IPS-18a (cell line): ENCODE measurements around the gene OR2AG1.

Experiments
- H3K27ac ChIP-seq: one replicate; pipeline ENCODE4 v1.5.1; 2013; ENCODE audit warnings: low read length
- H3K27me3 ChIP-seq: one replicate; pipeline ENCODE4 v1.6.1; 2013; ENCODE audit warnings: mild to moderate bottlenecking, low read length; ENCODE audit not compliant: control insufficient read depth, insufficient read depth
- H3K36me3 ChIP-seq: one replicate; pipeline ENCODE4 v1.6.1; 2013; ENCODE audit warnings: low read depth, low read length; ENCODE audit not compliant: control insufficient read depth
- H3K4me1 ChIP-seq: one replicate; pipeline ENCODE4 v1.6.1; 2013; ENCODE audit warnings: low read depth, low read length; ENCODE audit not compliant: control insufficient read depth
- H3K4me3 ChIP-seq: one replicate; pipeline ENCODE4 v1.5.1; 2013; ENCODE audit warnings: low read length
- H3K9ac ChIP-seq: one replicate; pipeline ENCODE4 v1.6.1; 2013; ENCODE audit warnings: mild to moderate bottlenecking, low read length, moderate library complexity
- H3K9me3 ChIP-seq: one replicate; pipeline ENCODE4 v1.6.1; 2013; ENCODE audit warnings: low read depth, low read length; ENCODE audit not compliant: control insufficient read depth

Gene OR2AG1

DNA sequence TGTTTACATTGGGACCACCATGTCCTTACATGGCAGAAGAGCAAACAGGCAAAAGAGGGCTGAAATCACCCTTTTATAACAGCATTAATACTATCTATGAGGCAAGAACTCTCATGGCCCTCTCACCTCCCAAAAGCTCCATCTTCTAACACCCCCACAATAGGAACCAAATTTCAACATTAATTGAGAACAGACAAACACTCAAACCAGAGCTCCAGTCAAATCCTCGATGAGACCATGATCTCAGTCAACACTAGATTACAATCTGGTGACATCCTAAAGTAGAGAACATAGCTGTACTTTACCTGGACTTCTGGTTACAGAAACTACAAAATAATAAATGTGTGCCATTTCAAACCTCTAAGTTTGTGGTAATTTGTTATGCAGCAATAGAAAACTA lies 36.2 kb upstream of the OR2AG1 start:
- Histone ChIP-seq H3K4me3 (no peak overlapping the region), H3K36me3 (no peaks in the 10 kb centered on the region), H3K9me3 (no peaks in the 10 kb centered on the region), H3K27me3 (no peaks in the 10 kb centered on the region), H3K27ac (no peak overlapping the region), H3K9ac (no peak overlapping the region), H3K4me1 (no peaks in the 10 kb centered on the region)

DNA sequence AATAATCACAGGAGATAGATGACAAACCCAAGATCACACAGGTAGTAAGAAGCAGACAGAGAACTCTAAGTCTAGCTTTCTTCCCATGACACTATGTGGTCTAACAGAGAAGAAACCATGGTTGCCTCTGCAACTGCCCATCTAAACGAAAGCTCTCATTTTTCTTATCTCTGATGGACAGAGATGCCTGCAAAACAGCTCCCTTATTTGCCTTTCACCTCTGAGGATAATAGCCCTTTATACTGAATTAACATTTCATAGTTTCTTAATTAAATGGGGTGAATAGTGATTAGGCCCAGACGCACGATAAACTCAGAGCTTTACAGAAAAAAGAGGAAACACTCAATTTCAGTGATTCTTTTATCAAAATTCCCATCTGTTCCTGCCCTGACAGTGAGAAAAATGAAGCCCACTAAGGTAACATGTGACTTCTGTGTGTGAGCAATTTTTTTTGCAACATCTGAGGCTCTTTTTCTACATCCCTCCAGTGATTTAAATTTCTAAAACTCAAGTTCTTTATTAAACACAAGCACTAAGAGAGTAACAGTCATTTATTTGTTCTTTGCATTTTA lies 35.6 kb upstream of the OR2AG1 start:
- Histone ChIP-seq H3K9ac (no peak overlapping the region), H3K4me3 (no peak overlapping the region), H3K4me1 (no peaks in the 10 kb centered on the region), H3K36me3 (no peaks in the 10 kb centered on the region), H3K9me3 (no peaks in the 10 kb centered on the region), H3K27ac (no peak overlapping the region), H3K27me3 (no peaks in the 10 kb centered on the region)

GRCh38 chr11:6755303-6755952 lies 27.4 kb upstream of the OR2AG1 start:
- Histone ChIP-seq H3K36me3 (no peaks in the 10 kb centered on the region), H3K4me3 (no peak overlapping the region), H3K9me3 (no peaks in the 10 kb centered on the region), H3K9ac (no peak overlapping the region), H3K27me3 (no peaks in the 10 kb centered on the region), H3K4me1 (no peaks in the 10 kb centered on the region), H3K27ac (no peak overlapping the region)

DNA sequence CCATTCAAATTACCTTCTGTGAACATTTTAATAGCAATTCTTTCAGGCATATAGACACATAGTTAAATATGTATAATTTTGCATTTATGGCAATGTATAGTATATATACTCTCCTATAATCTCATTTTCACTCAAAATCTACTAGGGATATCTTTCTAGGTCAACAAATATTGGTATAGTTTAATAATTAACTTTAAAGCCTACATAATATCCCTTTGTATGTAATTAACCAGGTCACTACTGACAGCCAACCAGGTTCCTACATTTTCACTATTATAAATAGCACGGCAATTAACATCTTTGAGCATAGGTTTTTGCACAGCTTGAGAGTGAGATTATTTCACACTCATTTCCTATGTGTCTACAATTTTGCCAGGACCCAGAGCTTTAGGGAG lies 26.9 kb upstream of the OR2AG1 start:
- Histone ChIP-seq H3K9me3 (no peaks in the 10 kb centered on the region), H3K36me3 (no peaks in the 10 kb centered on the region), H3K27ac (no peak overlapping the region), H3K4me1 (no peaks in the 10 kb centered on the region), H3K27me3 (no peaks in the 10 kb centered on the region), H3K9ac (no peak overlapping the region), H3K4me3 (no peak overlapping the region)

DNA sequence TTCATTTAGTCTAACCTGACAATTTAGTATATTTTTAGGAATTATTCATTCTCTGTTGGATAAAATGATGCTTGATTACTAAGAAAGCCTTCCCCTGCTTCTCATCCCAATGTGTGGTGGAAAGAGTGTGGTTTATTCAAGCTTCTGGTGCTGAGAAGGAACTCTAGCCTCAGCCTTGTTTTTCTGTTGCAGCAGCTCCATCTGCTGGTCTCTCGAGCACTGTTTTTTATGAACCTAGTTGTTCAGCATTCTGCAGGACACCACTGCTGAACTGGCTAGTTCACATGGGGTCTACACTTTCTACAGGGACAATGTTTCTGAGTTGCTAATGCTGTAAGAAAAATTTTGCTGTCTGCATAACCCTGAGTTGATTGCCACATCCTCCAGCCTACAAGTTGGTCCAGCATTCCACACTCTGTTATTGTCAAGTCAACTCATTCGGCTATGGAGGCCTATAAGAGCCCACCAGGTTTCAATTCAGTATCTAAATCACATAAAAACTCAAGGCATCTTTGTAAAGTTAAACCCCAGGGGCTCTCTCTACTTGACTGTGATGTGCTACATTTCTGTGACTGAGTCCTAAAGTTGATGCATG lies 25.4 kb upstream of the OR2AG1 start:
- H3K4me3 ChIP-seq, result no peak overlapping the region
- H3K4me1 ChIP-seq, result no peaks in the 10 kb centered on the region
- no peaks in the 10 kb centered on the region for H3K9me3 ChIP-seq
- H3K27me3 ChIP-seq, result no peaks in the 10 kb centered on the region
- no peak overlapping the region for H3K27ac ChIP-seq
- H3K9ac ChIP-seq, result no peak overlapping the region
- H3K36me3 ChIP-seq, result no peaks in the 10 kb centered on the region

DNA sequence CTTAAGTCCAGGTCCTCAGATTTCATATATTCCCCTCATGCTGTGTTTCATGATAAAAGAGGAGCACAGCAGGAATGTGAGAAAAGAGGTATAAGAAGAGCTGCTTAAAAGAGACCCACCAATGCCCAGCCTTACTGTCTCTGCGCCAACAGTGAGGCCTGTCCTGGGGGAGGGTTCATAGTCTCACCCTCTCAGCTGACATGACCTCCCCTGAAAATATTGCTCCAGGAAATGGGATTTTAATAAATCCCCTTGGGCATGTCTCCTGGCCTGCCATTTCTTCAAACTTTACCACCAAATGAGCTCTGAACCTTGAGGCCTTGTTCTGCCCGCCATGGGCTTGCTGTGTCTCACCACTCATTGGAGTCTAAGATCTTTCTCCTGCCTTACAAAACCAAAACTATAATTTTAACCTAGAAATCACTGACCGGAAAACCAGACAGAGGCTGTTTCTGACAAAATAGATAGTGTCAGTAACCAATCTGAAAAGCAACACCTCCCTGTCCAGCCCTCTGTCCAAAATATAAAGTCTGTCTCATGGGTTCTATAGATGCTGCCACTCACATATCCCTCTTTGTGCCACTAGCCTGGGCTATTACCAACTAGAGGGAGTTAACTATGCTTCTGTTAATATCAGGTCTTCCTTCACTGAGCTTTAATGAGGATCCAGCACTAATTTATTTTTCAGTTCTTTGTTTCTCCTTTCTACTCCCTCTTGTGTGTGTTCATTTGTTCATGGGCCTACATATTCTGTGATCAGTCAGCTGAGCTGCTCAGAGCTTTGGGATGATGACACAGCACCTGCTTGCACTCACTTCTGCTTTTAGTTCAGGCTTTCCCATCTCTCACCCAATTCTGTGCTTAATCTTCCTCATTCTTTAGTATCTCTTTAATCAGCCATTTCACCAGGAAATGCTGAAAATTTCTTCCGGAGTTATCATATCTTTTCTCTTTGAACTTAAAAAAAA lies 10.6 kb upstream of the OR2AG1 start, which contains the start of gene OR2AG2:
Gene OR2AG2 (minus strand): TSS at position 51 of the 968 bp plus-strand sequence. CDS start 3,019 bp downstream, outside the sequence.
- Histone ChIP-seq H3K9ac (no peak within 1 kb of the TSS), H3K27ac (no peak within 1 kb of the TSS), H3K9me3 (no peaks in the 10 kb centered on the region), H3K4me1 (no peaks in the 10 kb centered on the region), H3K36me3 (no peaks in the 10 kb centered on the region), H3K27me3 (no peaks in the 10 kb centered on the region), H3K4me3 (no peak within 1 kb of the TSS)

DNA sequence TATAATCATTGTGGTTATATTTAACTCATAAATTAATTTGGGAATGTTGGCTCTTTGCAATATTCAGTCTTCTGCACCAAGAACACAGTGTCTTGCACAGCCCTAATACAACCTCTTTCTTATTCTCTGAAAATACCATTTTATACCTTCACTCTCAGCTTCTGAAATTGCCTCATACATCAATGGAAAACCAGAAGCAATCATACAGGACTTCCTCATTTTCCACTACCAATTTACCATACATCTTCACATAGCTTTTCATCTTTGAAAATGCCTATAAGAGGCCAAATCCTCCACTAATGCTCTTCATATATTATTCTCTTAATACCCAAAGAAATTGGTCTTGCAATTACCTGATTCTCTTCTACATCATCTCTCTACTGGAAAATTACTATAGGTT lies 4.3 kb upstream of the OR2AG1 start:
- no peaks in the 10 kb centered on the region for H3K4me1 ChIP-seq
- no peak overlapping the region for H3K4me3 ChIP-seq
- no peaks in the 10 kb centered on the region for H3K36me3 ChIP-seq
- H3K27me3 ChIP-seq, result no peaks in the 10 kb centered on the region
- no peaks in the 10 kb centered on the region for H3K9me3 ChIP-seq
- H3K9ac ChIP-seq, result no peak overlapping the region
- no peak overlapping the region for H3K27ac ChIP-seq

GRCh38 chr11:6780829-6781228 lies 2.0 kb upstream of the OR2AG1 start:
- Histone ChIP-seq H3K27me3 (no peaks in the 10 kb centered on the region), H3K27ac (no peak overlapping the region), H3K4me1 (no peaks in the 10 kb centered on the region), H3K4me3 (no peak overlapping the region), H3K9ac (no peak overlapping the region), H3K36me3 (no peaks in the 10 kb centered on the region), H3K9me3 (no peaks in the 10 kb centered on the region)

- no peak overlapping the region for H3K27ac ChIP-seq
- H3K4me3 ChIP-seq, result no peak overlapping the region
- H3K9ac ChIP-seq, result no peak overlapping the region
- H3K9me3 ChIP-seq, result no peaks in the 10 kb centered on the region
- no peaks in the 10 kb centered on the region for H3K36me3 ChIP-seq
- H3K4me1 ChIP-seq, result no peaks in the 10 kb centered on the region
- H3K27me3 ChIP-seq, result no peaks in the 10 kb centered on the region
Observed at GRCh38 chr11:6790546-6790945, 7.7 kb downstream of the OR2AG1 start.

- Histone ChIP-seq H3K27ac (no peak overlapping the region), H3K9me3 (no peaks in the 10 kb centered on the region)
Observed at GRCh38 chr11:6794639-6795038, 11.8 kb downstream of the OR2AG1 start.

GRCh38 chr11:6799402-6799801 lies 16.6 kb downstream of the OR2AG1 start, which contains the start of gene OR6A2:
Gene OR6A2, minus strand, starts transcription at chr11:6799689. Its CDS starts 3,981 bp downstream, at chr11:6795708.
- Histone ChIP-seq H3K4me1 (no peaks in the 10 kb centered on the region), H3K27ac (no peak within 1 kb of the TSS), H3K36me3 (no peaks in the 10 kb centered on the region), H3K9me3 (no peaks in the 10 kb centered on the region), H3K27me3 (no peaks in the 10 kb centered on the region), H3K4me3 (no peak within 1 kb of the TSS), H3K9ac (no peak within 1 kb of the TSS)

More at GRCh38 chr11:6794639-6795038, 11.8 kb downstream of the OR2AG1 start:
- Histone ChIP-seq H3K9ac (no peak overlapping the region), H3K4me1 (no peaks in the 10 kb centered on the region), H3K36me3 (no peaks in the 10 kb centered on the region), H3K4me3 (no peak overlapping the region), H3K27me3 (no peaks in the 10 kb centered on the region)
